ENCODE measurements around the gene COL10A1.

COL10A1 gene

GRCh38 chr6:116126032-116126431, at the start of gene COL10A1:
Gene COL10A1, minus strand, starts transcription at chr6:116126132. Its CDS starts 640 bp downstream, at chr6:116125492.
- DNase-seq (ENCODE audit: low spot score), result no peak

DNA sequence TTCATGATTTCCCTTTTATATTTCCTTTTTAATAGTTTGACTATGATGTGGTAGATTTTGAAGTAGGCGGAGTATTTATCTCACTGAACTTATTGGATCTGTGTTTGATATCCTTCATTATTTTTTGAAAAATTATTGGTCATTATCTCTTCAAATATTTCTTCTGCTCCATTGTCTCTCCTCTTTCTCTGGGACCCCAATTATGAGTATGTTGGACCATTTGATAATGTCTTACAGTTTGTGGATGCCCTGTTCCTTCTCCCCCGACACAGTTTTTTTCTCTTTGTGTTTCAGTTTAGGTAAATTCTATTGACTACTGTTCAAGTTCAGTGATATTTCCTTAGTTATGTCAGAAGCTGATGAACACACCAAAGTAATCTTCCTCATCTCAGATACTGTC, 49.4 kb upstream of the COL10A1 start:
- no peak for DNase-seq (ENCODE audit: low spot score)

- DNase-seq (ENCODE audit: low spot score), result no peak
Measured at GRCh38 chr6:116173928-116174327, 48.0 kb upstream of the COL10A1 start.

GRCh38 chr6:116170358-116171057, 44.6 kb upstream of the COL10A1 start:
- DNase-seq (ENCODE audit: low spot score), result no peak

DNA sequence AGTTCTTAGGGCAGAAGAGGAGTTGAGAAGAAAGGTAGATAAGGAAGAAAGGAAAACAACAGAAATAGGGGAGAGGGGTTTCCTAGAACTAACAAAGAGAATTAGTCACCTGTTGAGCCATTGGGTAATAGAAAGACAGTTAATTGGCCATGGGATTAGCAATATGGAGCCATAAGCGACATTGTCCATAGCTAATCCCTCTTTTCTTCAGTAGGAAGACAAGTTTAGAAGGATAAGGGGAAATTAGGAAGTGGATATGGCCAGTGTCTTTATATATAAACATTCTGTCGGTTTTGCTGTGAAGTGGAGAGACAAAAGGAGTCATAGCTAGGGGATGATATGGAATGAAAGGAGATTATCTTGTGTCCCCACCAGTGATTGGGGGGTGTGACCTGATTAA, 43.9 kb upstream of the COL10A1 start:
- DNase-seq (ENCODE audit: low spot score), result no peak

- no peak for DNase-seq (ENCODE audit: low spot score)
Measured at GRCh38 chr6:116168148-116168547, 42.2 kb upstream of the COL10A1 start.

- no peak for DNase-seq (ENCODE audit: low spot score)
Measured at GRCh38 chr6:116166369-116166768, 40.4 kb upstream of the COL10A1 start.

DNA sequence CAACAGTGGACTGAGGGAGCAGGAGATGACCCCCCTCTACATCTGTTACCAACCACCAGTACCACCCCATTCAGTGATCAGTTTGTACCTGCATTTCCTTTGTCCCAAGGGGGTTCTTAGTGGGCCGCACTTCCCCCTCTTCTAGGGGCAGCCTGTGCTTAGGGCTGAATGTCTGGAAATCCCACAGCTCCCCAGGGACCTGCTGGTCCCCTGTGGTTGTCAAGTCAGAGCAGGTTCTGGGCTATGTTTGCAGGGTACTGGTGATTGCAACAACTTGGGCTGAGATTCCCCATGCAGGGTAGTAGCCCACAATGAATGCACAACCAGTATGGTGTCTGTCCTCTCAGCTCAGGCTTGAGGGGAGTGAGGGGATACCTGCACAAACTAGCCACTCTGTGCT, 39.7 kb upstream of the COL10A1 start:
- DNase-seq (ENCODE audit: low spot score), result no peak

DNA sequence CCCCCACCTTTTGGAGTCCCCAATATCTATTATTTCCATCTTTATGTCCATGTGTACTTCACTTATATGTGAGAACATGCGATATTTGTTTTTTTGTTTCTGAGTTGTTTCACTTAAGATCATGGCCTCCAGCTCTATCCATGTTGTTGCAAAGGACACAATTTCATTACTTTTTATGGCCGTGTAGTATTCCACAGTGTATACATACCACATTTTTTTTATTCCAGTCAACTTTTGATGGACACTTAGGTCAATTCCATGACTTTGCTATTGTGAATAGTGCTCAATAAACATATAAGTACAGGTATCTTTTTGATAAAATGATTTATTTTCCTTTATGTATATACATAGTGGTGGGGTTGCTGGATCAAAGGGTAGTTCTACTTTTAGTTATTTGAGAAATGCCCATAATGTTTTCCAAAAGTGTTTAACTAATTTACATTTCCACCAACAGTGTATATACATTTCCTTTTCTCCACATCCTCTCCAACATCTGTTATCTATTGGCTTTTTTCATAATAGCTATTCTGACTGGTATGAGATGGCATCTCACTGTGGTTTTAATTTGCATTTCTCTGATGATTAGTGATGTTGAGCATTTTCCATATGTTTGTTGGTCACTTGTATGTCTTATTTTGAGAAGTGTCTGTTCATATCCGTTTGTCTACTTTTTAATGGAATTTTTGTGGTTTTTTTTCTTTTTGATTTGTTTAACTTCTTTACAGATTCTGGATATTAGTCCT, 34.0 kb upstream of the COL10A1 start:
- DNase-seq (ENCODE audit: low spot score), result no peak

DNA sequence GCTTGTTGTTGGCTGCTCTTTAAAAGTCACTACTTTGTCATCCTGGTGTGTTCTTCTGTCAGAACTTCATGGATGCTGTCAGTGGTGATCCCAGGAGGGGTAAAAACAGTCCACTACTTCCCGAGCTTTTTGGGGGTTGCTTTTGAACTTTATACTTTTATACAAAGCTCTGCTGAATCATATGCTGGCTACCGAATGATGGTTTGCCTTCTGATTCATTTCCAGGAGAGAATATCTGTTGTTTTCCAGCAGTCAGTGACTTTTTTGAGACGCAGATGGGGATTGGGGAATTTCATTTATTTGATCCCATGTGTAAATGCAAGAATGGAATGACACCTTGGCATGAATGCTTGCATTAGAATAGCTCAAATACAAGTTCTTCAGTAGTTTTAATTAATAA, 32.7 kb upstream of the COL10A1 start:
- no peak for DNase-seq (ENCODE audit: low spot score)

DNA sequence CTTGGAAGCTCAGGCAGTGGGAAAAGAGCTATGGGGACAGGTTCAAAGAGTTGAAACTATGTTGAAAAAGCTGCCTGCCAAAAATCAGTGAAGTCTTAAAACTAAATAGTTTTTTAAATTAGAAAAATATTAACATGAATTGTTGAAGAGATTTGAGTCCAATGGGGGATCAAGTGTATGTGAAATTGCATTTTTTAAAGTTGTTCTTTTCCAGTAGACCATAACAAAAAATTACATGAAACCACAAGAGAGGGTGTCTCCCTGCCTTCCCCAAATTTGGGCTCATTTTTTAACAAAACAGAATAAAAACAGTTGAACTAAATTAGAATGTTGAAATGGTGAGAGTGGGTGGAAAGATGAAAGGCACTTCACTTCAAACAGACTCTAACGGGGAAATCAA, 31.5 kb upstream of the COL10A1 start:
- DNase-seq (ENCODE audit: low spot score), result no peak

DNA sequence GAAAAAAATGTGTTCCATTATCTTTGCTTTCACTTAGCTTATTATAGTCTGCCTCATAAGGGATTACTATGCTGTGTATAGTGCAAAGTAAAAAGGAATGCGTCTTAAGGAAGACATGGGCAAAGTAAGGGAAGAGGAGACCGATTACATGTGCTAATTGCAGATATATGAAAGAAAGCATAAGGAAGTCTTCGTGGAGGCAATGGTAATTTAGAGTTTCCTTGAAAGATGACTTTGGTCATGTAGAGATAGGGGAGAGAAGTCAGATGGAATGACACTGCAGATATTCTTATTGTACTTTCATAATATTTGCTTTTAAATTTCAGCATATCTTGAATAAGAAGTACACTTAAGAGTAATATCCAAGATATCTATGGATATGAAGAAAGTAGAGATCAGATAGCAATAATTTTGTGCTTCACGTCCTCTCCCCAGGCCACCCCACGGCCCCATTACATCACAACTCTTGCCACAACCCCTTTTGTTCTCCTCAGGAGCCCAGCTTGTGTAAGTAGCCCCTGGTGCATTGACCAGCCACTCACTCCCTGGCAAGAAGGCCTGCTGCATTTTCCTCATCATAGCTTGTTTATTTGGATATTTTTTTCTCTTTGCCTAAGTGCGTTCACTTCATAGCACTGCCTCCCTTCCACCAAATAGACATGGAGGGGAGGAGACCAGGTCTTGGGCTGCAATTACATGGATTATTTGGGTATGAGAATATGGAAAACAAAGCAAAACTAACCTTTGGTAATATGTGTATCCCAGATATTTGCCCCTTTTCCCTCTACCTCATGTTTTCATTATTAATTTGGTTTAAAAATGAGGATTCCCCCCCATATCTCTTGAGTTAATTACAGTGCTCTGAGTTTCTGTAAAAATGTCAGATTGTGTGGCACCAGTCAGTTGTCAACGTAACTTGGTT, 30.7 kb upstream of the COL10A1 start:
- no peak for DNase-seq (ENCODE audit: low spot score)

DNA sequence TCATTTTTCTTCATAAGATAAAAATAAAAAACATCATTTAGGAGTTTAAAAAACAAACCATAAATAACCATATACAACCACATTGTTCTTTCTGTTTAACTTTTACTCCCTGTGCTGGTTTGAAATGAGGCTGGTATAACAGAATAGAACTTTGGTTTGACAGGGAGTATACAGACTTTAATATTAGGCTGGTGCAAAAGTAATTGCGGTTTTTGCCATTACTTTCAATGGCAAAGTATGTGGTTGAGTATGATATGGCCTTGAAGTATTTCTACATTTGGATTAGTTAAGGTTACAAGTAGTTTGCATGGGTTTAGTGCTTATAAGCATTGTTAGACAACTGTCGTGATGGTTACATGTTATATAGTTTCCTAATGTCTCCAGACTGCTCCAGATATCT, 29.0 kb upstream of the COL10A1 start:
- DNase-seq (ENCODE audit: low spot score), result no peak

DNA sequence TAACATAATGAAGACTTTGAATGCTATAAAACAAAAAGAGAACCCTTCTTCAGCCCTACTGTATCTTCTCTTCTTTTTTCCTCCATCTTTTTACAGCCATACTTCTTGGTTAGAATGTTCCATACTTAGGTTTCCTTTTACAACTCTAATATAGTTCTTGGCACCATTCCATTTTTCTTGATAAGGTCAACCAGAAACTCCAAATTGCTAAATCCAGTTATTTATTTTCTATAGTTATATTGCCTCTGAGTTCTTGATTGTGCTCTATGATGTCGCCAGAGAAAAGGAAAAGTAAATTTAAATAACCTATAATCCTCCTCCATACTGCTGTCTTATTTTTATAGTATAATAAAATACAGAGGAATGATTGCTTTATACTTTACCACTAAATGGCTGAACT, 26.7 kb upstream of the COL10A1 start:
- DNase-seq (ENCODE audit: low spot score), result no peak

- no peak for DNase-seq (ENCODE audit: low spot score)
Measured at GRCh38 chr6:116145803-116146675, 20.1 kb upstream of the COL10A1 start.

- peak; percentile 60 for DNase-seq (ENCODE audit: low spot score)
Measured at GRCh38 chr6:116144605-116145004, 18.7 kb upstream of the COL10A1 start.

DNA sequence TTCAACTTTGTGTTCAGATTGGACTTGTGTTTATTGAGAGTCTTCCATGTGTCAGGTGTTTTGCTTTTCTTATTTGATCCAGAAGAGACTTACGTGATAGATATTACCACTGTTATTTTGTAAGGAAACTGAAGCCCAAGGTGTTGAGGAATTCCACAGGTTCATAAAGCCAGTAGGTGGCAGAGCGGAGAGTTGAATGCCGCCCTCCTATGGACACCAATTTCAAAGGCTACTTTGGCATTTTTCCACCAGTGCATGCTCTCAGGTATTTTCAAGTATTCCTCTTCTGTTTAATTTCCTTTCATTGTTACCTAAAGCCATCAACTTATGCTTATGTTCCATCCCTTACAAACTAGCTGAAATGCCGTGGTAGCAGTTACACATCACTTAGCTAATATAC, 14.0 kb upstream of the COL10A1 start:
- DNase-seq (ENCODE audit: low spot score), result no peak

- no peak for DNase-seq (ENCODE audit: low spot score)
Measured at GRCh38 chr6:116136933-116137340, 11.0 kb upstream of the COL10A1 start.

DNA sequence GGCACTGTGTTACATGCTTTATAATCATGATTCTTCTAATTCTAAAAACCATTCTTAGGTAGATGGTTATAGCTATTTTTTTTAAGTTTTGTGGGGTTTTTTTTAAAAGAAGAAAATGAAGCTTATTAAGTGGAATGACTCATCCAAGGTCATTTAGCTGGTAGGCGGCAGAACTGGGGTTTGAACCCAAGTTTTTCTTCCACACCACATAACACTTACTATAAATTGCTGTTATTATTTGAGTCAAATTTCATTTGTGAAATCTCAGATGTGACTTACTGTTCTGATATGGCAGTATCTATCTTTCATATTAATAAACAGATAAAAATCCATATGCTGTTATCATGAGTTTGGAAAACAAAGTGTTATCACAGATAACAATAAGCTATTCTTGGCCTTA, 10.4 kb upstream of the COL10A1 start:
- DNase-seq (ENCODE audit: low spot score), result no peak

DNA sequence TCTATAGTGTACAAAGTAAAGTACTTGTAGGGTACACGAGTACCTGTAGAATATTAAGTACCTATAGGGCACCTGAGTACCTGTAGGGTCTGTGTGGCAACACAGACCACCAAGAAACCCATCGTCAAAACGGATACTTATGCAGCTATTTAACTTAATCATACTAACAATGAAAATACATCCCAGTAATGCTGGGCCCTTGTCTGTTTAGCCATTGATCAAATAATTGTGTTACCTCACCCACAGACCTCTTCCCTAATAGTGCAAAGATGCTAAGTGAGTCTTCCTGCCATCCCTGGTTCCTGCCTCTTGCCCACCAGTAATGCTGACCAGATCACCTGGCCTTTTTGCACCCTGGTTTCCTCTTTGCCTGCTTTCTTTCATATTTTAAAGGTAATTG, 7.5 kb upstream of the COL10A1 start:
- DNase-seq (ENCODE audit: low spot score), result no peak

GRCh38 chr6:116127771-116128493, 2.0 kb upstream of the COL10A1 start:
- no peak for DNase-seq (ENCODE audit: low spot score)

All from hepatic stellate cell (primary cell).